Activated T-cell treated with anti-CD3 and anti-CD28 coated beads, Interleukin-2, amount 50 U/mL, for 4 hours (primary cell): ENCODE data around the gene NELFB. TPM values are rescaled to one million over a fixed set of nuclear protein-coding genes. Genes with fewer than 3 reads are reported as not detected.

Experiments used
- ATAC-seq, 2 donors: fragments of 200-7000 bp; cut with Tn5 transposase; one replicate each; pipeline ENCODE4 v1.10.0; 2021
- DNase-seq: peaks from one replicate; pipeline ENCODE4 v3.0.0-alpha.2; 2020
- H3K27me3 Mint-ChIP-seq: one replicate; pipeline ENCODE4 v1.8.0; 2021; ENCODE audit warnings: low read depth, mixed read lengths
- H3K36me3 Mint-ChIP-seq: one replicate; pipeline ENCODE4 v1.8.0; 2022; ENCODE audit warnings: mixed read lengths; ENCODE audit not compliant: insufficient read depth
- H3K4me1 Mint-ChIP-seq: one replicate; pipeline ENCODE4 v1.8.0; 2021; ENCODE audit warnings: low read depth, mixed read lengths
- H3K4me3 Mint-ChIP-seq: one replicate; pipeline ENCODE4 v1.8.0; 2021; ENCODE audit warnings: mild to moderate bottlenecking, moderate library complexity, mixed read lengths
- H3K9me3 Mint-ChIP-seq: one replicate; pipeline ENCODE4 v1.8.0; 2021; ENCODE audit warnings: mixed read lengths
- total RNA-seq, 3 donors: library from RNA; stranded (reverse); gene quantifications; one replicate each; pipeline ENCODE4 v1.2.1, GENCODE V29; 2021

The NELFB gene
- total RNA-seq, 3 donors from 2014 or later, result 72.0 to 81.1 (median 73.5) TPM

DNA sequence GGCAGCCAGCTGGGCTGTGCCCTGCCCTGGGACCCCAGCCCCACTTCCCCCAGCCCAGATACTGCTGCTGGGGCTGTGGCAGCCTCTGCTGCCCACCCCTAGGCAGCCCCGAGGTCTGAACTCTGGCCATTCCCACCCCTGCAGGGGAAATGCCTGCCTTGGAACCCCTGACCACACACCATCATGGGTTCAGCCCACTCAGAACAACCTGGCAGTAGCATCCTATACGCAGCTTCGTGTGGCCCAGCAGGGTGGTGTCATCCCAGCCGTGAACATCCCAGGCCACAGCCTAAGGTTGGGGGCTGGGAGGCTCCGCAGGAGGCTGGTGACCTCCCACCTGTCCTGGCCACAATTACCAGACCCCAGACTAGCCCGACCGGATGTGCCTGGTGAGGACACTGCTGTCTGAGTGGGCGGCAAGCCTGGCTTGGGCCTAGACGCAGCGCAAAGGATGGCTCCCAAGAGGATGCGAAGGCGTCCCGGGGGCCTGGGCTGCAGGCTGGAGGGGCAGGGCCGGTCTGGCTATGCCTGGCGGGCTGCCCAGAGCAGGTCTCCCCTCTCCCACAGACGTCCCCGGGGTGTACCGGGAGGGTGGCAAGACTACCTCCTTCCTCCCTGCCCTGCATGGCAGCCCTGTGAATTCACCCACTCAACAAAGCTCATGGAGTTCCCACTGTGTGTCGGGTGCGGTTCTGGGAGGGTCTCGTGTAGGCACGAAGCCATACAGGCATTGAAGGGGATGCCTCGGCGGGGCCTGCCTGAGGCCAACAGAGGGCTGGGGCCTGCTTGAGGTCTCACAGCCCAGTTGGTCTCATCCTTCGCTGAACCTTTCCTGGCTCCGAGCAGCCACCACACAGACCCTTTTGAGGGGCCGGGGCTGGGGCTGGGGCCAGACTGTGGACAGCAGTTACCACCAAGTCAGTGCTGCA lies 25.9 kb upstream of the NELFB start:
- H3K4me3 Mint-ChIP-seq, result no peak overlapping the region
- ATAC-seq (no peak), DNase-seq (no peak)
- H3K36me3 Mint-ChIP-seq, result no peaks in the 10 kb centered on the region
- H3K9me3 Mint-ChIP-seq, result no peaks in the 10 kb centered on the region
- peaks cover 8% of the 10 kb centered on the region for H3K27me3 Mint-ChIP-seq
- H3K4me1 Mint-ChIP-seq, result peaks cover 3% of the 10 kb centered on the region

DNA sequence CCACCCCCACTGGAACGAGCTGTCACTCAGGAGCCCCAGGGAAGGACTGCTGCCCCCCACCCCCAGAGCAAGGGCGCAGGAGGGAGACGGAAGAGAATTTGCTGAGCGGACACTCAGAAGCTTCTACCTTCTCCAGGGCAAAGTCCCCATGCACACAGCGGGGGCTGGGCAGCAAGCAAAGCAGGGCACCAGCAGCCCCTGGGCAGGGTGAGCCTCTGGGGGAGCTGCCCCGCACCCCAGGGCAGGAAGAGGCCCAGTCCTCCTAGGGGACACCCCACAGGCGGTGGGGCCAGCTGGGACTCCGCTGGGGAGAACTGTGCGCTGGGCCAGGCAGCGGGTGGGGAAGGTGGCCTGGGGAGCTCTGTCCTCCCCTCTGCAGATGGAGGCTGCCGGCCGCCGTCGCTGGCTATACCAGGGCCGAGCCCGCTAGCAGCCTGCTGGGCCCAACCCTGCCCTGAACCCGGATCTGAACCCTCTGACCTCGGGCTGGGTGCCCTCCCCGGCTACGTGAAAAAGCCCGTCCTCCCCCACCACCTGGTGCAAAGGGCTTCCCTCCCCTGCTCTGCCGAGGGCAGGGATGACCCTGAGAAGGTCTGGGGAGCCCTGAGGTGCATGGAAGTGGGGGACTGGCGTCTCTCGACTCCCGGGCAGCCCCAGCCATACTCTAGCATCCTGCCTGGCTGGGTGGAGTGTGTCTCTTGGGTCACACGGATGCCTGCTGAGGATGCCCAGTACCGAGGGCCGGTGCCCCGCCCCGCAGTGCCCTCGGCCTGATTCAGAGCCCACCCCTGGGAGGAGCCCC lies 25.0 kb upstream of the NELFB start:
- Mint-ChIP-seq H3K27me3 (peaks cover 10% of the 10 kb centered on the region), H3K9me3 (no peaks in the 10 kb centered on the region), H3K4me3 (no peak overlapping the region), H3K36me3 (no peaks in the 10 kb centered on the region), H3K4me1 (peaks cover 3% of the 10 kb centered on the region)
- no peak for ATAC-seq
- no peak for DNase-seq

DNA sequence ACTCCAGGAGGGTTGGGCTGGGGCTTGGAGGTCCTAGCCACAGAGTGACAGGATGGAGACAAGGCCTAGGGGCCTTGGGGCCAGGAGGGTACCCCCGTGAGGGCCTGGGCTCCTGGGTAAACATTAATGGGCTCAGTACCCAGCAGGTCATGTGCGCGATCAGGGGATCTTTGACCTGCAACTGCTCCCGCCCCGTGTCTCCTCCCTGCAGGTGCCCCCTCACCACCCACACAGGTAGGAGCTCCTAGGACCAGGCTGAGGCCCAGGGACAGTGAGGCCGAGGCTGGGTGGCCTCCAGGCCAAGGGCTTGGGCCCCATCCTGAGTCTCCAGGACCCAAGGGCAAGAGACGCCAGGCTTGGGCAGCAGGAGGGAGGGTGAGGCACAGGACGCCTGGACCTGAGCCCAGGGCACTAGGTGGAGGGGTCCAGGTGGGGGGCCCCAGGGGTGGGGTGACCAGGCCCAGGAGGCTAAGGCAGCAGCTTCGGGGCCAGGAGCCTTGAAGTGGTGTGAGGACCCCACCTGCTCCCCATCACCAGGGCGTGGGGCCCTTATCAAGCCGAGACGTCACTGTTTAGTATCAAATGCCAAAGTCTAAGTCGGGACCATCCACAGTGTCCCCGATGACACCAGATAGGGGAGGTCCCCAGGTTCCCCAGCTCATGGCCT lies 24.3 kb upstream of the NELFB start, which contains the start of gene SLC34A3:
Gene SLC34A3 (plus strand): TSS at position 197 of the 667 bp plus-strand sequence. CDS start 802 bp downstream, outside the sequence.
- H3K4me3 Mint-ChIP-seq, result no peak within 1 kb of the TSS

DNA sequence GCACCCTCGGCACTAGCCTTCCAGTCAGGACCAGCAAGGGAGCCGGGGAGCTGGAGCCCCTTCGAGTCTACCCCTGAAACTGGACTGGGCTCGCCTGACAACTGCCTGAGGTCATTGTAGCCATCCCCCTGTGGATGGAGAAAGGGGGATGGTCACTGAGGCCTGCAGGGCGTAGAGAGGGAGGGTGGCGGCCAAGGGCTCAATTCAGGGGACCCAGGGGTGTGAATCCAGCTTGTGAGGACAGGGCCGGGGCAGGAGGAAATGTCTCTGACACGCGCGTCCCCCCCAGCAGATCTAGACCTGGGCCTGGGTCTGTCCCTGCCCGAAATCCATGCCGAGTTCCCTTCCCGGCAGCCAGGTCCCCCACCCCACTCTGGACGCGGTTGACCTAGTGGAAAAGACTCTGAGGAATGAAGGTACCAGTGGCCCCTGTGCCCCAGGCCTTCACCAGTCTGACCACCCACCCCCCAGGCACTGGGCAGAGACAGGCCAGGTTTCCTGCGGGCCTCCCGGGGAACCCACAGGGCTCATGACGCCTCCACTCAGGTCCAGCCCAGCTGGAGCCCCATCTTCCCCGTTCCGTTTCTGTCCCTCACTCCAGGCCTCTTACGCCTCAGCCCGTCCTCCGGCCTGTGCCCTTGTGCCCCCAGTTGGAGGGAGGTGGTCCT lies 23.6 kb upstream of the NELFB start:
- no peak overlapping the region for H3K4me3 Mint-ChIP-seq
- peaks cover 3% of the 10 kb centered on the region for H3K4me1 Mint-ChIP-seq
- no peaks in the 10 kb centered on the region for H3K9me3 Mint-ChIP-seq
- peaks cover 10% of the 10 kb centered on the region for H3K27me3 Mint-ChIP-seq
- no peaks in the 10 kb centered on the region for H3K36me3 Mint-ChIP-seq
- no peak for DNase-seq
- ATAC-seq, result no peak

More for the DNA sequence above, 24.3 kb upstream of the NELFB start, which contains the start of gene SLC34A3:
- H3K9me3 Mint-ChIP-seq, result no peaks in the 10 kb centered on the region
- H3K36me3 Mint-ChIP-seq, result no peaks in the 10 kb centered on the region
- DNase-seq (no peak), ATAC-seq (no peak)
- peaks cover 10% of the 10 kb centered on the region for H3K27me3 Mint-ChIP-seq
- peaks cover 3% of the 10 kb centered on the region for H3K4me1 Mint-ChIP-seq

DNA sequence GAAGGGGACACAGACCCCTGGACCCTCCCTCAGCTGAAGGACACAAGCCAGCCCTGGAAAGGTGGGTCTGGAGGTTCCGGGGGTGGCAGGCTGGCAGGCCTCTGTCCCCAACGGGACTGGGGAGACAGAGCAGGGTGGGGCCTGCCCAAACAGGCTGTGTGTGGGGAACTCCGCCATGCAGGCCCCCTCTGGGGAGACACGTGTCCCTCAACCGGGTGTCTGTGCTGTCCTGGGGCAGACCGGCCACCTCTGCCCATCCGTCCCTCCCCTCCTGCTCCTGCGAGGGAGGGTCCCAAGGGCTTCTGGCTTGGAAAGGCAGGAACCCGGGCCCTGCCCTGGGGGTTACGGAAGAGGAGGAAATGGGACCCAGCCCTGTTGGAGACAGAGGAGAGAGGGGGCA lies 23.0 kb upstream of the NELFB start:
- Mint-ChIP-seq H3K36me3 (no peaks in the 10 kb centered on the region), H3K9me3 (no peaks in the 10 kb centered on the region), H3K4me3 (no peak overlapping the region), H3K27me3 (peaks cover 10% of the 10 kb centered on the region), H3K4me1 (peaks cover 3% of the 10 kb centered on the region)
- DNase-seq (no peak), ATAC-seq (no peak)

DNA sequence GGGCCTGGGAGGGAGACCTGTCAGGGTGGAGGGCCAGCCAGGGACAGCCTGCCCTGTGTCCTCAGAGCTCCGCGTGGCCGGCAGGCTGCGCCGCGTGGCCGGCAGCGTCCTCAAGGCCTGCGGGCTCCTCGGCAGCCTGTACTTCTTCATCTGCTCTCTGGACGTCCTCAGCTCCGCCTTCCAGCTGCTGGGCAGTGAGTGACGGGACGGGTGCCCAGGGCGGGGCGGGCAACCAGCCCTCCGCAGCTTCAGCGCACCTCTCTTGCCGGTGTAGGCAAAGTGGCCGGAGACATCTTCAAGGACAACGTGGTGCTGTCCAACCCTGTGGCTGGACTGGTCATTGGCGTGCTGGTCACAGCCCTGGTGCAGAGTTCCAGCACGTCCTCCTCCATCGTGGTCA lies 22.6 kb upstream of the NELFB start:
- Mint-ChIP-seq H3K4me1 (peaks cover 2% of the 10 kb centered on the region), H3K4me3 (no peak overlapping the region), H3K9me3 (no peaks in the 10 kb centered on the region), H3K36me3 (no peaks in the 10 kb centered on the region), H3K27me3 (peaks cover 9% of the 10 kb centered on the region)
- no peak for ATAC-seq
- DNase-seq, result no peak

DNA sequence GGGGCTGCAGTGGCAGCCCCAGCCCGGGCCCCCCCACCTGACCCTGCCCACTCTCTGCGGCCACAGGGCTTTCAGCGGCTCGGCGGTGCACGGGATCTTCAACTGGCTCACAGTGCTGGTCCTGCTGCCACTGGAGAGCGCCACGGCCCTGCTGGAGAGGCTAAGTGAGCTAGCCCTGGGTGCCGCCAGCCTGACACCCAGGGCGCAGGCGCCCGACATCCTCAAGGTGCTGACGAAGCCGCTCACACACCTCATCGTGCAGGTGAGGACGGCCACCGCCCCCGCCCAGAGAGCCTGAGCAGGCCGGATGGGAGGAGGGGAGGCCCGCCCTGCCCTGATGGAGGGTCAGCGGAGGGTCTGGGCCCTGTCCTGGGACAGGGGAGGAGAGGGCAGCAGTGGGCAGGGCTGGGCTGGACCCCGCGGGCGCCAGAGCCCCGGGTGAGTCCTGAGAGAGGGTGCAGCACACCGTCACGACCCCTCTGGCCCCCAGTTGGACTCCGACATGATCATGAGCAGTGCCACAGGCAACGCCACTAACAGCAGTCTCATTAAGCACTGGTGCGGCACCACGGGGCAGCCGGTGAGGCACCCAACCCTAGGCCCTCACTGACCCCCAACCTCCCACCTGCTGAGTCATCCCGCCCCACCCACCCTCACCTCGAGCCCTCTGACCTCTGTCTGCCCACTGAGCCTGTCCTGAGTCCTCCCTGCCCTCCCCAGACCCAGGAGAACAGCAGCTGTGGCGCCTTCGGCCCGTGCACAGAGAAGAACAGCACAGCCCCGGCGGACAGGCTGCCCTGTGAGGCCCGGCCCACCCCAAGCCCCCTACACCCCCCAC lies 21.8 kb upstream of the NELFB start:
- H3K4me3 Mint-ChIP-seq, result no peak overlapping the region
- H3K36me3 Mint-ChIP-seq, result no peaks in the 10 kb centered on the region
- DNase-seq, result no peak
- no peak for ATAC-seq
- H3K4me1 Mint-ChIP-seq, result peaks cover 2% of the 10 kb centered on the region
- no peaks in the 10 kb centered on the region for H3K9me3 Mint-ChIP-seq
- peaks cover 7% of the 10 kb centered on the region for H3K27me3 Mint-ChIP-seq

DNA sequence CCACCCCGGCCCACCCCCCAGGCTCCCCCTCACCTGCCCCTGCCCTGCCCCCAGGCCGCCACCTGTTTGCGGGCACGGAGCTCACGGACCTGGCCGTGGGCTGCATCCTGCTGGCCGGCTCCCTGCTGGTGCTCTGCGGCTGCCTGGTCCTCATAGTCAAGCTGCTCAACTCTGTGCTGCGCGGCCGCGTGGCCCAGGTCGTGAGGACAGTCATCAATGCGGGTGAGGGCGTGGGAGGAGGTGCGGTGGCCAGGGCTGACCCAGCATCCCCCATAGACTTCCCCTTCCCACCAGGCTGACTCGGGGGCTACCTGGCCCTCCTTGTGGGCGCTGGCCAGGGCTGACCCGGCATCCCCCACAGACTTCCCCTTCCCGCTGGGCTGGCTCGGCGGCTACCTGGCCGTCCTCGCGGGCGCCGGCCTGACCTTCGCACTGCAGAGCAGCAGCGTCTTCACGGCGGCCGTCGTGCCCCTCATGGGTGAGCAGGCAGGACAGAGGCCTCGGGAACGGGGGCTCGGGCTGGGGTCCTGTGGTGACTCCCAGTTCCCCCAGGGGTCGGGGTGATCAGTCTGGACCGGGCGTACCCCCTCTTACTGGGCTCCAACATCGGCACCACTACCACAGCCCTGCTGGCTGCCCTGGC lies 21.0 kb upstream of the NELFB start:
- Mint-ChIP-seq H3K27me3 (peaks cover 4% of the 10 kb centered on the region), H3K4me1 (peaks cover 8% of the 10 kb centered on the region), H3K4me3 (no peak overlapping the region), H3K9me3 (no peaks in the 10 kb centered on the region), H3K36me3 (no peaks in the 10 kb centered on the region)
- ATAC-seq (no peak), DNase-seq (no peak)

DNA sequence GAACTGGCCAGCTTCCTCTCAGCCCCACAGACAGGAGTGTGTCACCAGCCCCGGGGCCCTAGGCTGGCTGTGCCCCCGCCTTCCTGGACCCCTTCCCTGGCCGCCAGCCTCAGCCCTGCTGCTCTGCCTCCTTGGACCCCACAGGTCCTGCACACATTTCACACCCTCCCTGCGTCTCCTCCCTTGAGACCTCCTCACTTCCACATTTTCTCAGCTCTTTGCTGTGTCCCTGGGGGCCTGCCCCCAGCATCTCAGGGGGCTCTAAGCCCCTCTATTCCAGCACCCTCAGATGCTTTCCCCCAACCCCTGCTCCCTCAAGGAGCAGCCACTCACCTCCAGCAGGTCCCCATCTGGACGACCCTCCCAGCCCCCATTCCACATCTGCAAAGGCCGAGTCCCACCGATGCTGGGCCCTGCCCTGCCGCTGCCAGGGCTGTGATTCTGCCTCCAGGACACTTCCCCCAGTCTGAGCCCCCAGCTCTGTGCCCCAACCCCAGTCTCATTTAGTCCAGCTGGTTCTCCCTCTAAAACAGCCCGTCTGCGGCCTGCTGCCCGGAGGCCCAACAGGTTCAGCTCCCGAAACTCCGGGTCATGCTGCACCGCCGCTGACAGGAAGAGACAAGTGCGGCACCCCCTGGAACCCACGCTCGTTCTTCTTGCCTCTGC lies 20.2 kb upstream of the NELFB start:
- H3K27me3 Mint-ChIP-seq, result peaks cover 4% of the 10 kb centered on the region
- DNase-seq, result no peak
- no peak for ATAC-seq
- no peaks in the 10 kb centered on the region for H3K9me3 Mint-ChIP-seq
- no peaks in the 10 kb centered on the region for H3K36me3 Mint-ChIP-seq
- peaks cover 13% of the 10 kb centered on the region for H3K4me1 Mint-ChIP-seq
- H3K4me3 Mint-ChIP-seq, result no peak overlapping the region

DNA sequence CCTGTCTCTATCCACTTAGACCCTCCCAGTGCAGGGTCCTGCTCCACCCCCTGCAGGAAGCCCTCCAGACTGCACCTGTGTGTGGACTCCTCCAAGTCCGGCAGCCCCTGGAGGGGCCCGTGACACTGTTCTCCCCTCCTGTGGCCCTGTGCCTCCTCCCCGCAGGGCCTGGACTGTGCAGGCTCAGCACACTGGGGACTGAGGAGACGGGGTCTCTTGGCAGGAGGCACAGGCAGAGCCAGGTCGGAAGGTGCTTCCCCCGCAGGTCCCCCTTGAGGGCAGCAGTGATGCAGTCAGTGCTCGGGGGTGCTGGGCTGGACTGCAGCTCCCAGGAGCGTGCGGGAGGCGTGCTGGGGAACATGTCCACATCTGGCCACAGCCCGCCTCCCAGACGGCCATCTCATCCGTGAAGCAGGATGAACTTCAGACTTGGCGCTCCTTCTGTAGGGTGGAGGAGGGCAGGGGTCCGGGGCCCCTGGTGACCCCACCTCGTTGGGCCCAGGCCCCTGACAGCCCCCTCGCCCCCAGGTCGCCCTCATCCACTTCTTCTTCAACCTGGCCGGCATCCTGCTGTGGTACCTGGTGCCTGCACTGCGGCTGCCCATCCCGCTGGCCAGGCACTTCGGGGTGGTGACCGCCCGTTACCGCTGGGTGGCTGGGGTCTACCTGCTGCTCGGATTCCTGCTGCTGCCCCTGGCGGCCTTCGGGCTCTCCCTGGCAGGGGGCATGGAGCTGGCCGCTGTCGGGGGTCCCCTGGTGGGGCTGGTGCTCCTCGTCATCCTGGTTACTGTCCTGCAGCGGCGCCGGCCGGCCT lies 19.5 kb upstream of the NELFB start:
- no peak for DNase-seq
- no peak for ATAC-seq
- Mint-ChIP-seq H3K4me3 (no peak overlapping the region), H3K9me3 (no peaks in the 10 kb centered on the region), H3K4me1 (peaks cover 13% of the 10 kb centered on the region), H3K36me3 (no peaks in the 10 kb centered on the region), H3K27me3 (peaks cover 4% of the 10 kb centered on the region)

DNA sequence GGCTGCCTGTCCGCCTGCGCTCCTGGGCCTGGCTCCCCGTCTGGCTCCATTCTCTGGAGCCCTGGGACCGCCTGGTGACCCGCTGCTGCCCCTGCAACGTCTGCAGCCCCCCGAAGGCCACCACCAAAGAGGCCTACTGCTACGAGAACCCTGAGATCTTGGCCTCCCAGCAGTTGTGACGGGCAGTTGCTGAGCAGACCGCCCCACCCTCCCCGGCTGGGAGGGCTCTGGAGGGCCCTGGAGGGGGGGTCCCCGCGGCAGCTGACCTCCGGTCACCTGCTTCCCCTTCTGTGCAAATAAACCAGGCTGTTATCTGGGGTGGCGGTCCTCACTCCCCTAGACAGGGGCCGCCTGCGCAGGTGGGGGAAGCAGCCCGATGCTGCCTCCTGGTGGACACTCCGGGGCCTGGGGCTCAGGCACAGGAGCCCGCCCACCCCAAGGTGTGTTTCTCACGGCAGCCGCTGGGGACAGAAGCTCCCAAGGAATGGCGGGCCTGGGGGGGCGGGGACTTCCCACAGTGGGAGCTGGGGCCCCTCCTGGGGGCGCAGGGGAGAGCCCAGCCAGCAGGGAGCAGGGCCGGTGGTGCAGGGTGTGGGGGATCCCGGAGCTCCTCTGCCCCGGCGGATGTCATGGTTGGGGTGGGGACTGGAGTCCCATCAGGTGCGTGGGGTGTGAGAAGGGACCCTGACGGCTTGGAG lies 18.7 kb upstream of the NELFB start:
- H3K4me1 Mint-ChIP-seq, result peaks cover 13% of the 10 kb centered on the region
- no peaks in the 10 kb centered on the region for H3K36me3 Mint-ChIP-seq
- no peaks in the 10 kb centered on the region for H3K9me3 Mint-ChIP-seq
- peaks cover 4% of the 10 kb centered on the region for H3K27me3 Mint-ChIP-seq
- ATAC-seq (peak; percentile 26 to 32), DNase-seq (peak; percentile 93)
- H3K4me3 Mint-ChIP-seq, result no peak overlapping the region
